IPS-15b (cell line): ENCODE measurements around the gene BRSK2.
"Not testable (repeated sequence)": the region's sequence is repeated elsewhere in the genome, so short reads cannot be mapped to it uniquely, and the experiment has no call there.

Source experiments
- H3K27me3 ChIP-seq: one replicate; pipeline ENCODE4 v1.6.1; 2013; ENCODE audit warnings: low read length; ENCODE audit not compliant: control insufficient read depth, insufficient read depth
- H3K36me3 ChIP-seq: one replicate; pipeline ENCODE4 v1.6.1; 2013; ENCODE audit warnings: low read length; ENCODE audit not compliant: control insufficient read depth, insufficient read depth
- H3K4me1 ChIP-seq: one replicate; pipeline ENCODE4 v1.6.1; 2013; ENCODE audit warnings: mild to moderate bottlenecking, low read length; ENCODE audit not compliant: control insufficient read depth, insufficient read depth
- H3K4me3 ChIP-seq: one replicate; pipeline ENCODE4 v1.5.1; 2013; ENCODE audit warnings: low read depth, low read length
- H3K9ac ChIP-seq: one replicate; pipeline ENCODE4 v1.6.1; 2013; ENCODE audit warnings: low read depth, mild to moderate bottlenecking, low read length
- H3K9me3 ChIP-seq: one replicate; pipeline ENCODE4 v1.6.1; 2013; ENCODE audit warnings: mild to moderate bottlenecking, low read length; ENCODE audit not compliant: control insufficient read depth, insufficient read depth

BRSK2 gene

DNA sequence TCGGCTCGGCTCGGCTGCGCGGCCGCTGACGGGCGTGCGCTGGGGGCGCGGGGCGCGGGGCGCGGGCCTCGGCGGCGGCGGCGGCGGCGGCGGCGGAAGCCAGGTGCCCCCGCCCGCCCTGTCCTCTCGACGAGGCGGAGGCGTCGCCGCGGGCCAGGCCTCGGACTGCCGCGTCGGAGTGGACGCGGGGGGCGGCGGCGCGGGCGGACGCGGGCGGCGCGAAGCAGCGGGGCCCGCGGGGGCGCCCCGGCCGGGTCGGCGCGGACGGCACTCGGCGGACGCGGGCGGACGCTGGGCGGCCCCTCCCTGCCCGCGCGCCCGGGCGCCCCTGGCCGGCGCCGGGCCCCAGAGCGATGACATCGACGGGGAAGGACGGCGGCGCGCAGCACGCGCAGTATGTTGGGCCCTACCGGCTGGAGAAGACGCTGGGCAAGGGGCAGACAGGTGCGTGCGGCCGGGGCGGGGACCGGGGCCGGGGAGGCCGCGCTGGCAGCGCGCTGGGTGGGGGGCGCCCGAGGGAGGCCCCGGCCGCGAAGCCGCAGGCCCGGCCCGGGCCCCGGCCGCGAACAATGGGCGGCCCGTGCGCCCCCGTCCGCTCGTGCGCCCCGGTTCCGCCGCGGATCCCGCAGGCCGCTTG lies at the start of gene BRSK2:
TSS of gene BRSK2 (plus strand) at position 3 of the 637 bp plus-strand sequence. CDS start at position 354, 351 bp downstream.
- peaks cover 2% of the 10 kb centered on the region for H3K27me3 ChIP-seq
- peak within 1 kb of the TSS; percentile 24 for H3K9ac ChIP-seq
- H3K4me1 ChIP-seq, result peaks cover 2% of the 10 kb centered on the region
- no peaks in the 10 kb centered on the region for H3K36me3 ChIP-seq
- no peaks in the 10 kb centered on the region for H3K9me3 ChIP-seq
- H3K4me3 ChIP-seq, result peak within 1 kb of the TSS; percentile 66

GRCh38 chr11:1340111-1340510 lies 49.6 kb upstream of the BRSK2 start:
- Histone ChIP-seq H3K9ac (no peak overlapping the region), H3K9me3 (no peaks in the 10 kb centered on the region), H3K27me3 (peaks cover 18% of the 10 kb centered on the region), H3K36me3 (no peaks in the 10 kb centered on the region), H3K4me3 (no peak overlapping the region), H3K4me1 (no peaks in the 10 kb centered on the region)

DNA sequence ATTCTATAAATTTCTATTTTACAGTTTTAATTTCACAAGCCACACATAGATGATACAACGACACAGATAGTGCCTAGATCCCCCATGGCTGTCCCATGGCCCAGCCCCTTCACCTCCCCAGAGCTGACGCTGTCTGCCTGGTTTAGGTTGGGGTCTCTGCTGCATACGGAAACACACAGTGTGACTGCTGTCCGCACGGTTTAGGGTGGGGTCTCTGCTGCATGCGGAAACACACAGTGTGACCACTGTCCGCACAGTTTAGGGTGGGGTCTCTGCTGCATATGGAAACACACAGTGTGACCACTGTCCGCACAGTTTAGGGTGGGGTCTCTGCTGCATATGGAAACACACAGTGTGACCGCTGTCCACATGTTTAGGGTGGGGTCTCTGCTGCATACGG lies 48.5 kb upstream of the BRSK2 start:
- H3K9ac ChIP-seq, H3K36me3 ChIP-seq, H3K4me1 ChIP-seq, H3K27me3 ChIP-seq, H3K9me3 ChIP-seq, H3K4me3 ChIP-seq: not testable (repeated sequence)

GRCh38 chr11:1341928-1342524 lies 47.7 kb upstream of the BRSK2 start:
- Histone ChIP-seq H3K9ac (no peak overlapping the region), H3K36me3 (no peaks in the 10 kb centered on the region), H3K9me3 (no peaks in the 10 kb centered on the region), H3K27me3 (peaks cover 8% of the 10 kb centered on the region), H3K4me3 (no peak overlapping the region), H3K4me1 (no peaks in the 10 kb centered on the region)

DNA sequence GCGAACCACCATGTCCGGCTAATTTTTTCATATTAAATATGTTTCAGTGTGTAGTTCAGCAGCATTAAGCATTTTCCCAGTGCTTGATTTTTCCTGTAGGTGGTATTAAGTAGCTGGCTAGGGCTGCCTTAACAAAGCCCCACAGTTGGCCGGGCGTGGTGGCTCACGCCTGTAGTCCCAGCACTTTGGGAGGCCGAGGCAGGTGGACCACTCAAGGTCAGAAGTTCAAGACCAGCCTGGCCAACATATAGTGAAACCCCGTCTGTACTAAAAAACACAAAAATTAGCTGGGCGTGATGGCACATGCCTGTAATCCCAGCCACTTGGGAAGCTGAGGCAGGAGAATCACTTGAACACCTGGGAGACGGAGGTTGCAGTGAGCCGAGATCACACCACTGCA lies 46.8 kb upstream of the BRSK2 start:
- no peak overlapping the region for H3K9ac ChIP-seq
- no peak overlapping the region for H3K4me3 ChIP-seq
- no peaks in the 10 kb centered on the region for H3K36me3 ChIP-seq
- peaks cover 4% of the 10 kb centered on the region for H3K27me3 ChIP-seq
- no peaks in the 10 kb centered on the region for H3K4me1 ChIP-seq
- H3K9me3 ChIP-seq, result no peaks in the 10 kb centered on the region

- Histone ChIP-seq H3K27me3 (no peaks in the 10 kb centered on the region), H3K36me3 (no peaks in the 10 kb centered on the region), H3K4me1 (no peaks in the 10 kb centered on the region), H3K9me3 (no peaks in the 10 kb centered on the region), H3K4me3 (no peak overlapping the region), H3K9ac (no peak overlapping the region)
Observed at GRCh38 chr11:1343391-1344055, 46.2 kb upstream of the BRSK2 start.

DNA sequence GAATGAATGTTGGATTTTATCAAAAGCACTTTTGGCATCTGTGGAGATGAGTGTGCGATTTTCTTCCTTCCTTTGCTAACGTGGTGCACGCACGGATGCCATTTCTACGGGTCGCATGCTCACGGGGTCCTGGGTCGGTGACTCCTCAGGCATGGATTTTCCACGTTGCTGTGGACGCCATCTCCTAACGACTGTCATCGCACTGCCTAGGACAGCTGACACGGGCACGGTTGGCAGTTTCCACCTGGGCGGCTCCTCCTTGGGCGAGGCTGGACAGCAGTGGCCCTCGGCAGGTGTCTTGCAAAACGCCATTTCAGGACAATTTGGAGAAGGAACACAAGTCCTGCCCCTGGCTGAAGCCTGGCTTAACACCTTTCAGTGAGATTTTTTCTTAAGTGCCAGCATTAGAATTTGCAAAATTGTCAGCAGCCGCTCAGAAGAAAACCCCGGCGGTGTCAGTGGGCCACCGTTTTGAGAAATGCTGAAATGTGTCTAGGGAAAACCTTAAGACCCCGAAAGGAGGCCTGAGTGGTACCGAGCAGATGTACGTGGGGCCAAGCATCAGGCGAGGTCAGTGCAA lies 45.6 kb upstream of the BRSK2 start:
- H3K4me3 ChIP-seq, result no peak overlapping the region
- H3K4me1 ChIP-seq, result no peaks in the 10 kb centered on the region
- no peaks in the 10 kb centered on the region for H3K27me3 ChIP-seq
- no peaks in the 10 kb centered on the region for H3K36me3 ChIP-seq
- no peak overlapping the region for H3K9ac ChIP-seq
- H3K9me3 ChIP-seq, result no peaks in the 10 kb centered on the region

GRCh38 chr11:1345737-1346513 lies 43.8 kb upstream of the BRSK2 start:
- H3K27me3 ChIP-seq, result no peaks in the 10 kb centered on the region
- H3K9ac ChIP-seq, result no peak overlapping the region
- H3K4me3 ChIP-seq, result no peak overlapping the region
- H3K9me3 ChIP-seq, result no peaks in the 10 kb centered on the region
- H3K36me3 ChIP-seq, result no peaks in the 10 kb centered on the region
- no peaks in the 10 kb centered on the region for H3K4me1 ChIP-seq

DNA sequence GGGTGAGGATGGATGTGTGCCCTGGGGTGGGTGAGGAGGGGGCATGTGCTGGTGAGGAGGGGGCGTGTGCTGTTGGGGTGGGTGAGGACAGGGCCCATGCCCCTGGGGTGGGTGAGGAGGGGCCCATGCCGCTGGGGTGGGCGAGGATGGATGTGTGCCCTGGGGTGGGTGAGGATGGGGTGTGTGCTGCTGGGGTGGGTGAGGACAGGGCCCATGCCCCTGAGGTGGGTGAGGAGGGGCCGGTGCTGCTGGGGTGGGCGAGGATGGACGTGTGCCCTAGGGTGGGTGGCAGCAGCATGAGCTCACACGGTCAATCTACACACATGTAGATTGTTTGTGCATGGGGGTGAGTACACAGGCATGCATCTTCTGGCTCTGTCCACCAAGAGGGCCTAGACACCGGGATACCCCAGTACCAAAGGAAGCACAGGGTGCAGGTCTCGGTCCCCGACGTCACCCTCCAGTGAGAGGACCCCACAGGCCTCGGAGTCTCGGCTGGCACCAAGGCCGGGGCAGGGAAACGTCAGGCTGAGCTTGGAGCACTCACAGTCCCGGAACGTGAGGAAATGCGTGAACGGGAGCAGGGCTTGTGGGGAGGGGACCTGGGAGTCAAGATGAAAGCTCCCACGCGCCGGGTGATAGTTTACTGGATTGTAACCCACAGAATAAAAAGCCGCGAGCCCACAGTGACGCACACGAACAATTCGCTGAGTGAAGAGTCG lies 42.9 kb upstream of the BRSK2 start:
- Histone ChIP-seq H3K4me3 (no peak overlapping the region), H3K4me1 (no peaks in the 10 kb centered on the region), H3K9me3 (no peaks in the 10 kb centered on the region), H3K27me3 (no peaks in the 10 kb centered on the region), H3K36me3 (no peaks in the 10 kb centered on the region), H3K9ac (no peak overlapping the region)

DNA sequence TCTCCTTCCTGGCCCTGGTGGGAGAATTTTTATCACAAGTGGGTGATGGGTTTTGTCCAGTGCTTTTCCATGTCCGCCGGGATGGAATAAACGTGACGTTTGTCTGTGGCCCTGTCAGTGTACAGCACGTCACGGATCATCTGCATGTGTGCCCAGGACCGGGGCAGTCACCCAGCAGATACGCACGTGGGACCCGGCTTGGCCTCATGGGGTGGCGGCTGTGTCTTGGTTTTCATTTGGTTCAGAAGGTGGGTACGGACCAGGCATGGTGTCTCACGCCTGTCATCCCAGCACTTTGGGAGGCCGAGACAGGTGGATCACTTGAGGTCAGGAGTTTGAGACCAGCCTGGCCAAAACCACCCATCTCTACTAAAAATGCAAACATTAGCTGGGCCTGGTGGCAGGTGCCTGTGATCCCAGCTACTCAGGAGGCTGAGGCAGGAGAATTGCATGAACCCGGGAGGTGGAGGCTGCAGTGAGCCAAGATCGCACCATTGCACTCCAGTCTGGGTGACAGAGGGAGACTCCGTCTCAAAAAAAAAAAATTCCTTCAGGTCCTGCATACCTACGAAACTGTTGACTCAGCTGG lies 42.2 kb upstream of the BRSK2 start:
- H3K9ac ChIP-seq, H3K27me3 ChIP-seq, H3K36me3 ChIP-seq, H3K9me3 ChIP-seq, H3K4me1 ChIP-seq, H3K4me3 ChIP-seq: not testable (repeated sequence)
